H1 (cell line): ENCODE data around the gene DLK2. TPM values are rescaled to one million over a fixed set of nuclear protein-coding genes. Genes with fewer than 3 reads are reported as not detected.
A peak's percentile ranks its signal among the peaks of the same experiment; 100 is the strongest.

Experiments used
- CTCF ChIA-PET: fragments of 300-600 bp; sonication (Branson Sonifier 250); formaldehyde crosslinking; loops from one replicate; lab custom pipeline; 2021; ENCODE audit not compliant: partially characterized antibody; lab: Charles Lee
- POLR2A ChIA-PET: fragments of 300-600 bp; sonication (Branson Sonifier 250); formaldehyde crosslinking; loops from one replicate; lab custom pipeline; 2021; ENCODE audit warnings: inconsistent platforms; ENCODE audit not compliant: partially characterized antibody; lab: Charles Lee
- DNase-seq, 2 experiments: peaks; one replicate each; pipeline versions ENCODE4 v3.0.0 to v3.0.0-alpha.2; 2010 to 2022; ENCODE audit warnings: low spot score in 2 of 2, low read depth in 1 of 2, mixed read lengths in 1 of 2
- FAIRE-seq: peaks from 2 replicates; lab custom pipeline; 2011; peaks lifted over from hg19 to GRCh38; lab: Jason Lieb, UNC
- H2AFZ ChIP-seq: 2 replicates; pipeline ENCODE4 v1.8.1; 2012; ENCODE audit warnings: low read length, inconsistent platforms
- H2AK5ac ChIP-seq: 2 replicates; pipeline ENCODE4 v1.6.1; 2013; ENCODE audit warnings: low read depth, low read length
- H2BK120ac ChIP-seq: replicated peaks from 2 replicates; pipeline ENCODE3; 2013; ENCODE audit warnings: low read depth, low read length, inconsistent platforms
- H2BK12ac ChIP-seq: 2 replicates; pipeline ENCODE4 v1.6.1; 2013; ENCODE audit warnings: low read depth, low read length
- H2BK15ac ChIP-seq: 2 replicates; pipeline ENCODE4 v1.6.1; 2013; ENCODE audit warnings: low read length
- H2BK20ac ChIP-seq: 2 replicates; pipeline ENCODE4 v1.6.1; 2013; ENCODE audit warnings: low read length
- H2BK5ac ChIP-seq: 2 replicates; pipeline ENCODE4 v1.6.1; 2013; ENCODE audit warnings: low read depth, low read length
- H3K14ac ChIP-seq: 2 replicates; pipeline ENCODE4 v1.6.1; 2013; ENCODE audit warnings: inconsistent platforms; ENCODE audit not compliant: insufficient read length
- H3K18ac ChIP-seq: 2 replicates; pipeline ENCODE4 v1.6.1; 2013; ENCODE audit warnings: low read length; ENCODE audit errors: extremely low read depth
- H3K23ac ChIP-seq: 2 replicates; pipeline ENCODE4 v1.6.1; 2013; ENCODE audit warnings: inconsistent platforms; ENCODE audit not compliant: insufficient read length
- H3K23me2 ChIP-seq: 2 replicates; pipeline ENCODE4 v1.6.1; 2013; ENCODE audit warnings: low read depth, low read length
- H3K27ac ChIP-seq: 2 replicates; pipeline ENCODE4 v1.6.1; 2011; ENCODE audit warnings: low read depth, low read length, inconsistent platforms
- H3K27me3 ChIP-seq, 4 experiments: replicated peaks in 1 of 4; 1 replicate in 1 of 4; 2 replicates in 3 of 4; pipeline versions ENCODE4 v1.6.1 to v1.8.1; 2011 to 2013; ENCODE audit warnings: low read length in 3 of 4, mild to moderate bottlenecking in 3 of 4, inconsistent platforms in 2 of 4, mixed read lengths in 2 of 4, moderate library complexity in 1 of 4; ENCODE audit not compliant: control insufficient read depth in 3 of 4, insufficient read depth in 3 of 4; ENCODE audit errors: extremely low read depth in 1 of 4
- H3K36me3 ChIP-seq, 4 experiments: 2 replicates each; pipeline versions ENCODE4 v1.6.1 to v1.8.1; 2011 to 2013; ENCODE audit warnings: mild to moderate bottlenecking in 4 of 4, low read length in 3 of 4, moderate library complexity in 2 of 4, control low read depth in 1 of 4, inconsistent platforms in 1 of 4; ENCODE audit not compliant: insufficient read depth in 4 of 4, control insufficient read depth in 2 of 4
- H3K4ac ChIP-seq: replicated peaks from 2 replicates; pipeline ENCODE3; 2013; ENCODE audit warnings: low read length, low read depth, mixed read lengths, inconsistent platforms; ENCODE audit not compliant: insufficient read length
- H3K4me1 ChIP-seq, 4 experiments: replicated peaks in 1 of 4; 1 replicate in 1 of 4; 2 replicates in 3 of 4; pipeline versions ENCODE4 v1.6.1 to v1.8.1; 2011 to 2013; ENCODE audit warnings: low read length in 3 of 4, inconsistent platforms in 2 of 4, mixed read lengths in 1 of 4; ENCODE audit not compliant: insufficient read depth in 4 of 4, control insufficient read depth in 3 of 4
- H3K4me2 ChIP-seq, 2 experiments: 2 replicates each; pipeline versions ENCODE4 v1.6.1 to v1.8.1; 2011 to 2013; ENCODE audit warnings: low read depth in 2 of 2, low read length in 2 of 2, control low read depth in 1 of 2, inconsistent platforms in 1 of 2, mild to moderate bottlenecking in 1 of 2; ENCODE audit not compliant: insufficient read depth in 1 of 2
- H3K4me3 ChIP-seq, 4 experiments: fragments of 200-600, 300-600 bp in 1 of 4; sonication (generic), shearing (Covaris generic), sonication (Bioruptor Twin) in 1 of 4; 2 replicates each; pipeline versions ENCODE4 v1.5.1 to v1.8.1; 2011 to 2016; ENCODE audit warnings: low read length in 4 of 4, low read depth in 3 of 4, control low read depth in 2 of 4, inconsistent platforms in 2 of 4, mild to moderate bottlenecking in 2 of 4, mixed read lengths in 1 of 4, moderate library complexity in 1 of 4; ENCODE audit not compliant: insufficient read depth in 2 of 4; ENCODE audit errors: extremely low read depth in 1 of 4
- H3K56ac ChIP-seq: replicated peaks from 2 replicates; pipeline ENCODE3; 2013; ENCODE audit warnings: low read depth, mild to moderate bottlenecking, mixed read lengths, low read length, inconsistent platforms; ENCODE audit not compliant: insufficient read length
- H3K79me1 ChIP-seq: 2 replicates; pipeline ENCODE4 v1.6.1; 2013; ENCODE audit warnings: low read depth, low read length, control low read depth
- H3K79me2 ChIP-seq, 2 experiments: 2 replicates each; pipeline versions ENCODE4 v1.6.1 to v1.8.1; 2012 to 2013; ENCODE audit warnings: low read length in 2 of 2, mild to moderate bottlenecking in 2 of 2, inconsistent platforms in 1 of 2; ENCODE audit not compliant: insufficient read depth in 2 of 2, control insufficient read depth in 1 of 2
- H3K9ac ChIP-seq, 4 experiments: replicated peaks in 1 of 4; 1 replicate in 1 of 4; 2 replicates in 3 of 4; pipeline versions ENCODE4 v1.6.1 to v1.8.1; 2011 to 2013; ENCODE audit warnings: low read depth in 3 of 4, low read length in 3 of 4, control low read depth in 2 of 4, mild to moderate bottlenecking in 2 of 4, moderate library complexity in 2 of 4, inconsistent platforms in 1 of 4; ENCODE audit errors: extremely low read depth in 1 of 4
- H3K9me3 ChIP-seq, 2 experiments: 2 replicates each; pipeline versions ENCODE4 v1.6.1 to v1.8.1; 2012 to 2013; ENCODE audit warnings: mild to moderate bottlenecking in 2 of 2, moderate library complexity in 2 of 2, control low read depth in 1 of 2, inconsistent platforms in 1 of 2, low read depth in 1 of 2, low read length in 1 of 2, mixed read lengths in 1 of 2; ENCODE audit not compliant: insufficient read depth in 2 of 2
- H4K20me1 ChIP-seq, 2 experiments: replicated peaks in 1 of 2; 2 replicates each; pipeline versions ENCODE3 to v1.8.1; 2011 to 2013; ENCODE audit warnings: inconsistent platforms in 2 of 2, low read length in 2 of 2, mild to moderate bottlenecking in 1 of 2; ENCODE audit not compliant: insufficient read depth in 2 of 2, control insufficient read depth in 1 of 2
- H4K5ac ChIP-seq: 2 replicates; pipeline ENCODE4 v1.6.1; 2013; ENCODE audit warnings: low read length, low read depth, mixed read lengths, inconsistent platforms; ENCODE audit not compliant: insufficient read length
- H4K8ac ChIP-seq: 2 replicates; pipeline ENCODE4 v1.8.0; 2013; ENCODE audit warnings: mild to moderate bottlenecking, moderate library complexity, low read length, inconsistent platforms; ENCODE audit not compliant: insufficient read depth; ENCODE audit errors: extremely low read depth
- H4K91ac ChIP-seq: replicated peaks from 2 replicates; pipeline ENCODE3; 2013; ENCODE audit warnings: low read length, mixed read lengths, inconsistent platforms; ENCODE audit not compliant: insufficient read length
- ASH2L ChIP-seq: fragments of 200-600, 300-600 bp; sonication (generic); IDR thresholded peaks from one replicate; pipeline ENCODE4 v1.7.1; 2017; ENCODE audit warnings: low read length
- POU5F1 ChIP-seq: IDR thresholded peaks from 2 replicates; pipeline ENCODE4 v1.6.1; 2011; ENCODE audit warnings: low read depth, mild to moderate bottlenecking, low read length, moderate library complexity
- RBBP5 ChIP-seq: IDR thresholded peaks from 2 replicates; pipeline ENCODE4 v1.7.1; 2012; ENCODE audit warnings: low read depth, mild to moderate bottlenecking, inconsistent platforms, low read length, moderate library complexity, borderline replicate concordance
- RXRA ChIP-seq: IDR thresholded peaks from 2 replicates; pipeline ENCODE4 v1.6.1; 2011; ENCODE audit warnings: low read depth, mild to moderate bottlenecking, low read length, moderate library complexity; ENCODE audit not compliant: insufficient read depth
- SP4 ChIP-seq: IDR thresholded peaks from 2 replicates; pipeline ENCODE4 v1.6.1; 2012; ENCODE audit warnings: low read length, inconsistent platforms
- WGBS, 2 experiments: shearing (Covaris generic) in 1 of 2; methylation state at CpG; one replicate each; pipeline versions ENCODE4 v1.1.6 to v1.1.7; 2013 to 2015; ENCODE audit warnings: low lambda C conversion rate in 2 of 2, mixed read lengths in 2 of 2, inconsistent platforms in 1 of 2, low coverage in 1 of 2, missing lambda C conversion rate in 1 of 2; ENCODE audit not compliant: insufficient replicate concordance in 2 of 2, insufficient coverage in 1 of 2, insufficient read length in 1 of 2; ENCODE audit errors: extremely low coverage in 1 of 2, missing lambda C conversion rate in 1 of 2; 5-methylcytosine and 5-hydroxymethylcytosine counted together
- polyA plus RNA-seq, 7 experiments: library from polyadenylated mRNA; depleted of rRNA in 3 of 7; stranded (reverse) in 5 of 7; unstranded in 2 of 7; fragments of >200 nt in 5 of 7; fragments of 200-250 nt in 2 of 7; gene quantifications; 1 replicate in 5 of 7; 2 replicates in 1 of 7; 4 replicates in 1 of 7; pipeline versions ENCODE4 v1.2.1 to v1.2.3, GENCODE V29; 2011 to 2013; ENCODE audit warnings: missing spikeins in 2 of 7, mixed read lengths in 2 of 7
- total RNA-seq: library from RNA; stranded (reverse); fragmentation: NEBNext Ultra II Directional; extraction: Animal tissue kit (Norgen Biotek cat#: 25700); gene quantifications from 2 replicates; pipeline ENCODE4 v1.2.1, GENCODE V29; 2021

Gene DLK2
- total and polyA plus RNA-seq, 2 of the 8 experiments (the other 6 are each of a cell fraction or from before 2014, with no cell fraction given) = 0.37 to 0.80 TPM

DNA sequence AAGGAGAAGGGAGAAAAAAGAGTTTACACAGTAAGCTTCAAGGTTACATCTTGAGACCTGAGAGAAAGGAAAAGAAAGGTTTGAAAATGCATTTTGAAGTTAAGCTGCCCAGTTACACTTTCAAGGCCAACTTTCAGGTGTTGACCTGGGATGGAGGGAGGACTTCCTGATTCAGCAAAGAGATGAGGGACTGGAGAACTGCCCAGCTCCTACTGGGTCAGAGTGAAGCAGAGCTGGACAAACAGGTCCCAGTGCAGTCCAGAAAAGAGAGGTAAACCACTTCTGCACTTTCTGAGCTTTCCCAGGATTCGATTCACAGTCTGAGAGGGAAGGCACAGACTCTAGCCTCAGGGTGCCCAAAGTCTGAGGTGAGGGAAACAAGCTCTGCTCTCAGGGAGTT, 16.1 kb upstream of the DLK2 start:
- Histone ChIP-seq H4K20me1 (no peaks in the 10 kb centered on the region), H3K4me3 (no peak overlapping the region), H3K9me3 (no peaks in the 10 kb centered on the region), H3K4me2 (no peak overlapping the region), H4K91ac (no peak overlapping the region), H3K27ac (no peak overlapping the region), H2BK15ac (no peak overlapping the region), H3K36me3 (no peaks in the 10 kb centered on the region), H3K56ac (no peak overlapping the region), H2BK12ac (no peak overlapping the region), H2BK120ac (no peak overlapping the region), H3K23me2 (no peaks in the 10 kb centered on the region), H3K9ac (no peak overlapping the region), H3K4ac (no peak overlapping the region), H2AK5ac (no peak overlapping the region), H4K8ac (no peak overlapping the region), H3K23ac (no peak overlapping the region), H3K18ac (no peak overlapping the region), H2BK5ac (no peak overlapping the region), H4K5ac (no peak overlapping the region), H2BK20ac (no peak overlapping the region), H2AFZ (peak overlapping the region; percentile 62; the same call in 1 of the 2 replicates), H3K79me2 (no peaks in the 10 kb centered on the region), H3K14ac (no peak overlapping the region), H3K27me3 (no peaks in the 10 kb centered on the region), H3K79me1 (no peaks in the 10 kb centered on the region), H3K4me1 (peaks cover 0 to 8% (median 5%) of the 10 kb centered on the region in 4 experiments; a peak in 4 of 7 replicates)
- ChIA-PET POLR2A (interaction anchor here (1.1 kb wide), 1 partner anchor 44 kb away, joined by 3 read pairs; the partner anchor contains the start of gene ABCC10), CTCF (interaction anchor here (1.0 to 32.9 kb wide), 6 partner anchors 12 to 29 kb away, joined by 3 to 536 read pairs (median 3); partner anchors contain the start of genes DLK2 and LRRC73)
- no peak for FAIRE-seq
- DNase-seq = no peak
- TF ChIP-seq SP4 (no peak), POU5F1 (no peak), ASH2L (no peak), RXRA (no peak), RBBP5 (no peak)
- 87% methylated on average over 1 of the region's 1 CpG; no CpG with 5 or more reads in 1 of the 2 experiments for WGBS, 2 experiments
